ENCODE measurements around the gene TTLL4. TPM values are rescaled to one million over a fixed set of nuclear protein-coding genes. Genes with fewer than 3 reads are reported as not detected.

TTLL4 gene
- total RNA-seq, 1 donor, result 19.9 TPM

DNA sequence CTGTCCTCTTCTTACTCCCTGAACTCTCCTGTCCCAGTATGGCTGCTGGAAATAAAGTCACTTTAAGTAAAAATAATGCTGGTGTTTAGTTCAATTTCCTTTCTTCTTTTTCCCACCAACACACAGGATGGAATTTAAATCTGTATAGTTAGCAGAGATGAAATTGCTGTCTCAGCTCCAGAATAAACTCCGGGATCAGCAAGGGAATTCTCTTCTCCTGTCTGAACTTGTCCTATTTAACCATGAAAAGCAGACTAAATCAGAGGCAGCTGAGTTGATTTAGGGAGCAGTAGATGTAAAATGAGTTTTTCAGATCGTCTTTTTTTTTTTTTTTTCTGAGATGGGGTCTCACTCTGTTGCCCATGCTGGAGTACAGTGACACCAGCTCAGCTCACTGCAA lies 25.9 kb downstream of the TTLL4 start:
- TF ChIP-seq, protein P1, sequence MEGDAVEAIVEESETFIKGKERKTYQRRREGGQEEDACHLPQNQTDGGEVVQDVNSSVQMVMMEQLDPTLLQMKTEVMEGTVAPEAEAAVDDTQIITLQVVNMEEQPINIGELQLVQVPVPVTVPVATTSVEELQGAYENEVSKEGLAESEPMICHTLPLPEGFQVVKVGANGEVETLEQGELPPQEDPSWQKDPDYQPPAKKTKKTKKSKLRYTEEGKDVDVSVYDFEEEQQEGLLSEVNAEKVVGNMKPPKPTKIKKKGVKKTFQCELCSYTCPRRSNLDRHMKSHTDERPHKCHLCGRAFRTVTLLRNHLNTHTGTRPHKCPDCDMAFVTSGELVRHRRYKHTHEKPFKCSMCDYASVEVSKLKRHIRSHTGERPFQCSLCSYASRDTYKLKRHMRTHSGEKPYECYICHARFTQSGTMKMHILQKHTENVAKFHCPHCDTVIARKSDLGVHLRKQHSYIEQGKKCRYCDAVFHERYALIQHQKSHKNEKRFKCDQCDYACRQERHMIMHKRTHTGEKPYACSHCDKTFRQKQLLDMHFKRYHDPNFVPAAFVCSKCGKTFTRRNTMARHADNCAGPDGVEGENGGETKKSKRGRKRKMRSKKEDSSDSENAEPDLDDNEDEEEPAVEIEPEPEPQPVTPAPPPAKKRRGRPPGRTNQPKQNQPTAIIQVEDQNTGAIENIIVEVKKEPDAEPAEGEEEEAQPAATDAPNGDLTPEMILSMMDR (IDR thresholded peaks at IDR 0.05; ENCODE audit: insufficient read depth, low read depth, low read length), result no peak
- DNase-seq (ENCODE audit: low read depth), result no peak
- no peak overlapping the region for H3K4me3 ChIP-seq (ENCODE audit: low read depth, low read length)

DNA sequence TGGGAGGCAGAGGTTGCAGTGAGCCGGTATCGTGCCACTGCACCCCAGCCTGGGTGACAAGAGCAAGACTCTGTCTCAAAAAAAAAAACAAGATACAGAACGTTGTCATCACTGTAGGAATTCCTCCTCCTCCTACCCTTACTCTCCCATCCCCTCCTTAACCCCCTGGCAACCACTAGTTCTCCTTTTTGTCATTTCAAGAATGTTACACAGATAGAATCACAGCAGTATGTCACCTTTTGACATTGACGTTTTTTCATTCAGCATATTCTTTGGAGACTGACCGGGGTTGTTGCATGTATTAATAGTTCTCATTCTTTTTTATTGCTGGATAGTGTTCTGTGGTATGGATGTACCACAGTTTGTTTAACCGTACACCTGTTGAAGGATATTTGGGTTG lies 32.4 kb downstream of the TTLL4 start:
- no peak overlapping the region for H3K4me3 ChIP-seq (ENCODE audit: low read depth, low read length)
- TF ChIP-seq, protein P1 (IDR thresholded peaks at IDR 0.05; ENCODE audit: insufficient read depth, low read depth, low read length), result no peak
- no peak for DNase-seq (ENCODE audit: low read depth)

DNA sequence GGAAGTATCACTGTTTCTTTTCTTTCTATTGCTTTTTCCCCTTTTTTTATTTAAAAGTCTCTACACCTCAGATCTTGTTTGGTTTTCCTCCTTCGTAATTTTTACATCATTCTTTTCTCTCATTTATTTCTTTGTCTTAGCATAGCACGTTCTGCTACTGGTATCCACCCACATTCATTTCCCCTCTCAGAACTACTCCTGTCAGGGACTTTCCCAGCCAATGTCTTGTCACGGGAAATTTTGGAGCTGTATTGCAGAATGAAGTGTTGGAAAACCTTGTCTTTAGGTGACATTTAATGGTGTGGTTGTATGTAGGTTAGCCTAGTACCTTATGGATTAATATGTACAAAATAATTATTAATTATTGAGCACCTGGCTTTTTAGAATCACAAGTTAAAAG lies 34.0 kb downstream of the TTLL4 start:
- H3K4me3 ChIP-seq (ENCODE audit: low read depth, low read length), result no peak overlapping the region
- DNase-seq (ENCODE audit: low read depth), result no peak
- TF ChIP-seq, protein P1 (IDR thresholded peaks at IDR 0.05; ENCODE audit: insufficient read depth, low read depth, low read length), result no peak

DNA sequence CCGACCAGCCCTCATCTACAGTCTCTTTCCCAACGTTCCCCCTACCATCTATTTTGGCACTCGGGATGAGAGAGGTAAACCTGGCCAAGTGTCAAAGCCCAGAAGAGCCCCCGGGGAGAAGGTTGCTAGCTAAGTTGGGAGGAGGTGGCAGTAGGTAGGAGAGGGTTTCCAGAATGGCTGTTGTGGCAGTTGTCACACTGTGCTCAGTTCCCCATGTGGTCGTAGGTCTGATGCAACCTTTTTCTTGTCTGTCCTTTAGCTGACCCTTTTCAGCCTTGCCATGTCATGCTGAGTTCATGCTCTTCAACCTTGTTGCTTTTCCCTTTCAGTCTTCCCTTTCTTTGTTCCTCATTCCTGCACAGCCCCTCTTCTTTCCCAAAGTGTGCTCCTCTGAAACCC lies 34.5 kb downstream of the TTLL4 start:
- H3K4me3 ChIP-seq (ENCODE audit: low read depth, low read length), result no peak overlapping the region
- TF ChIP-seq, protein P1 (IDR thresholded peaks at IDR 0.05; ENCODE audit: insufficient read depth, low read depth, low read length), result no peak
- DNase-seq (ENCODE audit: low read depth), result no peak

DNA sequence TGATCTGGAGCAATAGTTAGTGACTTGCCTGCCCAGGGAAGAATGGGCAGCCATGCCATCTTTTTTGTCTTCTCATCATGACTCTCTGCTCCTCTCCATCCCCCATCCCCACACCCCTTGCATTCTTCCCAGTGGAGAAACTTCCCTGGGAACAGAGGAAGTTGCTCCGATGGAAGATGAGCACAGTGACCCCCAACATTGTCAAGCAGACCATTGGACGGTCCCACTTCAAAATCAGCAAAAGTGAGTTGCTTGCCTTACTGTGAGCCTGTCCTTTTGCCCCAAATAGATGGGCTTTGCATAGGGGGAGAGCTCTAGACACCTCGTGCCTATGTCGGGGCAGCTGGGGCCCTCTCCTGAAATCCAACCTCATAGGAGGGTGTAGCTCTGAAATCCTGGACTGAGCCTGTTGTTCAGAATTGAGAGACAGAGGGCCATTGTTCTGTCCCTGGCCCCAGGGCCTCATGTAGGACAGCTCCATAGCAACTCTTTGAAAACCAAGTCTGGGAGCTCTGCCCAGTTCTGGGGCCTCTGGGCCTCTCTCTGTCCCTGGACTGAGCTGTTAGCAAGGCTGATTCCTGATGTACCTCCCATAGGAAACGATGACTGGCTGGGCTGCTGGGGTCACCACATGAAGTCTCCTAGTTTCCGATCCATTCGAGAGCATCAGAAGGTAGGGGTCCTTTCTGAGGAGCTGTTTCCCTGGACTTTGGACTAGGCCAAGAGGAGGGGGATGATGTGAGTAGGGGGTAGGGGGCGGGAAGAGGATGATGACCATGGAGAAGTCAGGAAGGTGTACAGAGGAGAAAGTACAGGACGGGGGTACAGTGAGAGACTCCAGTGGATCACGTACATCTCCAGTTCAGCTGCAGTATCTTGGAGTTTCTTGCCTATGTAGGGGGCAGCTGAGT lies 35.2 kb downstream of the TTLL4 start:
- H3K4me3 ChIP-seq (ENCODE audit: low read depth, low read length), result no peak overlapping the region
- TF ChIP-seq, protein P1 (IDR thresholded peaks at IDR 0.05; ENCODE audit: insufficient read depth, low read depth, low read length), result no peak
- DNase-seq (ENCODE audit: low read depth), result peak; percentile 31

DNA sequence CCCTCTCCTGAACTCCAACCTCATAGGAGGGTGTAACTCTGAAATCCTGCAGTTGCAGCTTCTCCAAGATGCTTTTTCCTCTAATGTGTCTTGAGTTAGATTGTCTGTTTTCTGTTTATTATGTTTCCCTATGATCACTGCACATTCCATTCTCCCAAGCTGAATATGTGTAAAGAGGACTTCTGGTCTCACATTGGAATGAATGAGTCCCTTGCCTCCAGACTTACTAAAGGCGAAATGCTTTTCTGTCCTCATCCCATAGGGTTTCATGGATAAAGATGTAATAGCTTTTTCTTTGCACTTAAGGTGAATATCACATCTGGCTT lies 35.8 kb downstream of the TTLL4 start:
- DNase-seq (ENCODE audit: low read depth), result no peak
- H3K4me3 ChIP-seq (ENCODE audit: low read depth, low read length), result no peak overlapping the region
- TF ChIP-seq, protein P1 (IDR thresholded peaks at IDR 0.05; ENCODE audit: insufficient read depth, low read depth, low read length), result no peak

DNA sequence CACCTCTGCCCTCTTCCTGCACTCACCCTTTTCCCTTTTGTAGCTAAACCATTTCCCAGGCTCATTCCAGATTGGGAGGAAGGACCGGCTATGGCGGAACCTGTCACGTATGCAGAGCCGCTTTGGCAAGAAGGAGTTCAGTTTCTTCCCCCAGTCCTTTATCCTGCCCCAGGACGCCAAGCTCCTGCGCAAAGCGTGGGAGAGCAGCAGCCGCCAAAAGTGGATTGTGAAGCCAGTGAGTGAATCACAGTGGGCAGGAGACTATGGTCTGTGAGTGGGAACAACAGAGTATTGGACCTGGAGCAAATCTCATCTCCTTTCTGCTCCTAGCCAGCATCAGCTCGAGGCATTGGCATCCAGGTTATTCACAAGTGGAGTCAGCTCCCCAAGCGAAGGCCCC lies 36.3 kb downstream of the TTLL4 start:
- H3K4me3 ChIP-seq (ENCODE audit: low read depth, low read length), result no peak overlapping the region
- DNase-seq (ENCODE audit: low read depth), result no peak
- TF ChIP-seq, protein P1 (IDR thresholded peaks at IDR 0.05; ENCODE audit: insufficient read depth, low read depth, low read length), result no peak
